ENCODE data around the gene ZNF189.
A peak's percentile ranks its signal among the peaks of the same experiment; 100 is the strongest.

ZNF189 gene

DNA sequence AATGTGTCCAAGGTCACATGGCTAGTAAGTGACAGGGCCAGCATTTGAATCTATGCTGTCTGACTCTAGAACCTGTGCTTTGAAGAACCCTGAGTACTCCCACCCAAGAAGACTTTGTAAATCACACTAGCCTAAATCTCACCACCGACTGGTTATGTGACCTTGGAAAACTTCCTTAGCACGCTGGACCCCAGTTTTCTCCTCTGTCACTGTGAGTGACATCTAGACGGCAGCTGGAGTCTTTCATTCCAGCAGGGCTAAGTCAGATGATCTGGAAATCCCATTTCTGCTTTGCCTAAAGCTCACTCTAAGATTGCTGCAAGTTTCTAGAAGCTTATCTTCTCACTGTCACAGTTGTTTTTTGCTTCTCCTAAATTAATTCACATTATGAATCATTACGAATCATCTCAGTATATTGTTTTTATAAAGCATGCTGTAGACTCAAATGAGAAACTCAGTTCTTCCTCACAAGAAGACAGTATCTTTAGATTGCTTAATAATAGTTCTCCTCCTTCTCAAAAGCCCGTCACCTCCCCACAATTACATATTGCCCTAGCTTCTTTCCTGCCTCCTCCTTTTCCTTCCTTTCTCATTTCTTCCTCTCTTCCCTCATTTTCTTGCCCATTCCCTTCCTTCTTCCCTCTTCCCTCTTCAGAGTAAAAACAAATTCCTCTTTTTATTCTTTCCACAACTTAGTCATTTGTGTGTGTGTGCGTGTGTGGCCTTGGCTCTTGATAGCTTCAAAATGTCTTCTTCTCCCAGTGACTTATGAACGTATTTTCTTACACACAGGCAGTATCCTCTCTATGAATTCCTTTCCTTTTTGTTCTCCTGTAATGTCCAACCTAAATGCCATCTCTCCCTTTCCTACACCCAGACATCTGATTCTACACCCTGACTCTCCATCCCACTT is 20.1 kb downstream of the ZNF189 start:
- no peak overlapping the region for H3K4me3 ChIP-seq (ENCODE audit: low read length)
- TF ChIP-seq, protein P1, sequence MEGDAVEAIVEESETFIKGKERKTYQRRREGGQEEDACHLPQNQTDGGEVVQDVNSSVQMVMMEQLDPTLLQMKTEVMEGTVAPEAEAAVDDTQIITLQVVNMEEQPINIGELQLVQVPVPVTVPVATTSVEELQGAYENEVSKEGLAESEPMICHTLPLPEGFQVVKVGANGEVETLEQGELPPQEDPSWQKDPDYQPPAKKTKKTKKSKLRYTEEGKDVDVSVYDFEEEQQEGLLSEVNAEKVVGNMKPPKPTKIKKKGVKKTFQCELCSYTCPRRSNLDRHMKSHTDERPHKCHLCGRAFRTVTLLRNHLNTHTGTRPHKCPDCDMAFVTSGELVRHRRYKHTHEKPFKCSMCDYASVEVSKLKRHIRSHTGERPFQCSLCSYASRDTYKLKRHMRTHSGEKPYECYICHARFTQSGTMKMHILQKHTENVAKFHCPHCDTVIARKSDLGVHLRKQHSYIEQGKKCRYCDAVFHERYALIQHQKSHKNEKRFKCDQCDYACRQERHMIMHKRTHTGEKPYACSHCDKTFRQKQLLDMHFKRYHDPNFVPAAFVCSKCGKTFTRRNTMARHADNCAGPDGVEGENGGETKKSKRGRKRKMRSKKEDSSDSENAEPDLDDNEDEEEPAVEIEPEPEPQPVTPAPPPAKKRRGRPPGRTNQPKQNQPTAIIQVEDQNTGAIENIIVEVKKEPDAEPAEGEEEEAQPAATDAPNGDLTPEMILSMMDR (conservative IDR thresholded peaks at IDR 0.05; ENCODE audit: low read length) = no peak
- peak; percentile 25 for DNase-seq (ENCODE audit: low read depth)

DNA sequence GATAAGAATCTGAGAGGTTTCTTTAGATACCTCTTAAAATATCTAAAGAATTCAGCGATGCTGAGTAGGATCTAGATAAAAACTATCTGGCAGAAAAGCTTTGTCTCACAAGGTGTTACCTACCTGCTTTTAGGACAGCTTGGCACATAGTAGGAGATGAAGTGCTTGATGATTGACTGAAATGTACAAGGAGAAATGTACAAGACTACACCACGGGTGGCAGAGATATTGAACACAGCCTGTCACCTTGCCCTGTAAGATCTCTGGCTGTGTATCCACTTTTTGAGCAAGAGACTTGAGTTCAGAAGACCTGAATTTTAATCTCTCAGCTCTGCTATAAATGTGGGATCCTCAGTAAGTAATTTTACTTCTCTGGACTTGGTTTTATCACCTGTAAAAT is 21.2 kb downstream of the ZNF189 start:
- TF ChIP-seq, protein P1 (conservative IDR thresholded peaks at IDR 0.05; ENCODE audit: low read length) = no peak
- H3K4me3 ChIP-seq (ENCODE audit: low read length) = no peak overlapping the region
- no peak for DNase-seq (ENCODE audit: low read depth)

DNA sequence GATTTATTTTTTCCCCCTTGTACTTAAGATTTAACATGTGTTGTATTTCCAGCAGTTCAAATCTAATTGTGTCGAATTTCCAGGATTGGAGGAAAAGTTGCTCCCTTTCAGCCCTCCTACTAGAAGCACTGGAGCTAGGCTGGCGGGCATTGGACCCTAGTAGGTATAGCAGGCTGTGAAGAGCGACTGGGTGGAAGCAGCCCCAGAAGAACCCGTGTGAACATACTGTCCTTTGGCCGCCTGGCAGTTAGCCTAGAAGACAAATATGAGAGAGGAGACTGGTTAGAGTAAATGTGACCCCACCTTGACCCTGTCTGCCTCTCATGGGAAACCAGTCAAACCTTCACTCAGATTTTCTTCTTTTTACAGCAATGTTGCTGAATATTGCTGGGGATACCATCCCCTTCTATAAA is 23.0 kb downstream of the ZNF189 start:
- TF ChIP-seq, protein P1 (conservative IDR thresholded peaks at IDR 0.05; ENCODE audit: low read length) = no peak
- no peak overlapping the region for H3K4me3 ChIP-seq (ENCODE audit: low read length)
- DNase-seq (ENCODE audit: low read depth) = no peak

DNA sequence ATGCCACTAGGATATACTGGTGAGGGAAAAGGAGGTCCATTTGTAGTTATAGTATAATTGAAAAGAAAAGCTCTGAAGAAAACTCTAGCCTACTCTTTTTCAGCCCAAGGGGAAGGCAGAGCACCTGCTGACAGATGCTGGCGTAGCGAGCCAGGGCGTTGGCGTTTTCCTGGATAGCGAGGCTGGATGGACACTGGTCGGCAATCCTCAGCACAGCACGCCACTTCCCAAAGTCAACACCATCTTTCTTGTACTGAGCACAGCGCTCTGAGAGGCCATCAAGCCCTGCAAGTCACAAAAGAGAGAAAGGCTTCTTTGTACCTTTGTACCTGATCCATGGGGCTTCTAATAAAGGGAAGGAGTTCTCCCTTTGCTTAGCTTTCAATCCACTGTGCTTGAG is 28.7 kb downstream of the ZNF189 start:
- no peak overlapping the region for H3K4me3 ChIP-seq (ENCODE audit: low read length)
- DNase-seq (ENCODE audit: low read depth) = no peak
- TF ChIP-seq, protein P1 (conservative IDR thresholded peaks at IDR 0.05; ENCODE audit: low read length) = no peak

DNA sequence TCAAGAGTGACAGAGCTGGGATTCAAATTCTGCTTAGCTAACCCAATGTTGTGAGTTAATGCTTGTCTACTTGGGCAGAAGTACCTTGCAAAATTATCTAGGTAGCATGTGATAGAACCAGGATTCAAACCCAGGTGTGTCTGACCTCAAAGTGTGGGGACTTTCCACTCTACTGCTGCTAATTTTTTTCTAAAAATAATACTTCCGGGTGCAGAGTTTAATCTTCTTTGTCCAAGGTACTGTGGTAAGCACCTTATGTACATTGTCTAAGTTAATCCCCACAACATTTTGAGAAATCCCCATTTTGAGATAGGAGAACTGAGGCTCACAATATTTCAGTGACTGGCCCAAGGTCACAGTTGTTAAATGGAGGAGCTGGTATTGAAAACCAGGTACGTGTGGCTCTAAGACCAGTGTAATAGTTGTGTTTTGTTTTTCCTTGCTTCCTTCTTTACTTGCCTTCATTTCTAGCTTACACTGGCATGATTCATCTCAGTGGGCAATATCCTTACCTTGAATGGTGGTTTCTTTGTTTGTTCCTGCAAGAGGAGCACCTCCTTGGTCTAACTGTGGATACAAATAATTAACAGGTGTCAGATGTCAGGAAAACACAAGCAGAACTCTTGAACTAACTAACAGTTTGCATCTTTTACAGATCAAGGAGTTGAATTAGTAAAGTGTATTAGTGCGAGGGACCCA is 29.5 kb downstream of the ZNF189 start:
- no peak overlapping the region for H3K4me3 ChIP-seq (ENCODE audit: low read length)
- TF ChIP-seq, protein P1 (conservative IDR thresholded peaks at IDR 0.05; ENCODE audit: low read length) = no peak
- DNase-seq (ENCODE audit: low read depth) = no peak

DNA sequence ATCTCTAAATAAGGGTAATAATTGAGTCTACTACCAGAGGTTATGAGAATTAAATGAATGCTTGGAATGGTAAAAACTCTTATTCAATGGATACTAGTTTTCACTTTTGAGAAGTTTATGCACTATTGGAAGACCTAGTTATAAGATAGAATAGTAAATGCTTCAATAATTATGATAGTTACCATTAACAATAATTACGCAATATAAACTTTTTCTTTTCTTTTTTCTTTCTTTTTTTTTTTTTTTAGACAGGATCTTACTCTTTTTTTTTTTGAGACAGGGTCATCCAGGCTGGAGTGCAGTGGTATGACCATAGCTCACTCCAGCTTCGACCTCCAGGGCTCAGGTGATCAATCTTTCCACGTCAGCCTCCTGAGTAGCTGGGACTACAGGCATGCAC is 30.3 kb downstream of the ZNF189 start:
- no peak overlapping the region for H3K4me3 ChIP-seq (ENCODE audit: low read length)
- TF ChIP-seq, protein P1 (conservative IDR thresholded peaks at IDR 0.05; ENCODE audit: low read length) = no peak
- no peak for DNase-seq (ENCODE audit: low read depth)

Data from AG10803 (cell line).